Activated CD8-positive, alpha-beta memory T cell treated with anti-CD3 and anti-CD28 coated beads, Interleukin-2, amount 10 ng/mL, durations not matched to agents 7 days and 5 days (primary cell): ENCODE data around the gene COA1. TPM values are rescaled to one million over a fixed set of nuclear protein-coding genes. Genes with fewer than 3 reads are reported as not detected.

Source experiments
- ATAC-seq: fragments of 150-1000 bp; cut with Tn5 transposase; one replicate; pipeline ENCODE4 v1.10.0; 2021; ENCODE audit warnings: moderate library complexity
- CTCF ChIA-PET: fragments of 350-600 bp; sonication (Branson Sonifier 250); formaldehyde crosslinking; loops from one replicate; lab custom pipeline; 2021; ENCODE audit warnings: antibody characterized with exemption; lab: Charles Lee
- DNase-seq: peaks from one replicate; pipeline ENCODE4 v3.0.0-alpha.2; 2020
- H3K27ac Mint-ChIP-seq: one replicate; pipeline ENCODE4 v1.8.0; 2021; ENCODE audit warnings: mild to moderate bottlenecking, mixed read lengths
- H3K27me3 Mint-ChIP-seq: one replicate; pipeline ENCODE4 v1.8.0; 2021; ENCODE audit warnings: mixed read lengths
- H3K36me3 Mint-ChIP-seq: one replicate; pipeline ENCODE4 v1.8.0; 2021; ENCODE audit warnings: mild to moderate bottlenecking, mixed read lengths
- H3K4me1 Mint-ChIP-seq: one replicate; pipeline ENCODE4 v1.8.0; 2021; ENCODE audit warnings: mixed read lengths
- H3K4me3 Mint-ChIP-seq: one replicate; pipeline ENCODE4 v1.8.0; 2021; ENCODE audit warnings: mild to moderate bottlenecking, moderate library complexity, mixed read lengths
- H3K9me3 Mint-ChIP-seq: one replicate; pipeline ENCODE4 v1.8.0; 2022; ENCODE audit warnings: low read depth, mixed read lengths
- total RNA-seq, 2 experiments: library from RNA; stranded (reverse); gene quantifications; one replicate each; pipeline ENCODE4 v1.2.3, GENCODE V29; 2021

The COA1 gene
- total RNA-seq, 2 experiments from 2014 or later: 66.7 to 73.0 TPM

DNA sequence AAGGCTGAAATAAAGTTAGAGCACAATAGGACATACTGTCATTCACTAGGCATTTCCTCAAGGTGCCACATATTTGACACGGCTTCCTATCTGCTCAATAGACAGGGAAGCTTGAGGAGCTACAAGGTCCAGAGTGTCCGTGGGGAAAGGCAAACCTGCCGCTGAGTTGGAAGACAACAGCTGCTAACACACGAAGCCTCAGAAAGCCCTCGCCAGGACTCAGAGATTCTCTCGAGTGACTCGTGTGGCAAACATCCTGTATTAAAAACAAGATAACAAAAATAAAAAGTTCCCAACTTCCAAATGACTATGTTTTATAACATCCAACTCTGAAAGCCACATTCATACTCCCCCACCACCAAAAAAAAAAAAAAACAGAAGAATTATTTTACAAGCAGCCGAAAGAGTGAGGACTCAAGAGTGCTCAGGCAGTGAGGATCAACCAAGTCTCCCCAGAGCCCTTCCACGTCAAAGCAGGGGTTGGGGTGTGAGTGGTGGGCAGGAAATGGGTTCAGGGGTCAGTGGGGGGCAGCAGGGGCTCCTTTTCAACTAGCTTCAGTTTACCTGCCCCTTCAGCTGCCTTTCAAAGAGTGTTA lies 78.8 kb downstream of the COA1 start:
- H3K27me3 Mint-ChIP-seq: no peaks in the 10 kb centered on the region

DNA sequence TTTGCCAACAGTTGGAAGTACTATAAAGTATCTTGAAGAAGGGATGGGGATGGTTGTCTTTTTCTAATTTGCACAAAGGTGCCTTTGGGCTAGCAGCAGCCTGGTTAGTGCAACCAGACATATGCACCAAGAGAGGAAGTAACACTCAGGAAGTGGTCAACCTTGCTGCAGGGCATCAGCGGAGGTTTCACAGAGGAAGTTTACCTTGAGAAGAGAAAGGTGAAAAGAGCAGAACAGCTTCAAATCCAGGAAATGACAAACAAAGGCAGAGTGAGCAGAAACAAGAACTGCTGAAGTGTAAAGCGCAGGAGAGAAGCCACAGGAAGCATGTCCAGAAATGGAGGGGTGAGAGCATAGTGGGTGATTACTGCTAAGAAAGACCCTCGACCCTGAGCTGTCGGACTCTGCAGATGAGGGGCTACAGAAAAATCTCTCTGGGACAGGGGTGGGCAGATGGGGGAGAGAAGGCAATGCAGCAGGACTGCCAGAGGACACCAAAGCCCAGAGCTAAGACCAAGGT lies 79.5 kb downstream of the COA1 start:
- ATAC-seq (peak; percentile 60), DNase-seq (peak; percentile 92)
- Mint-ChIP-seq H3K36me3 (peaks cover 39% of the 10 kb centered on the region), H3K27ac (peak overlapping the region; percentile 97), H3K27me3 (no peaks in the 10 kb centered on the region), H3K4me1 (peaks cover 95% of the 10 kb centered on the region), H3K9me3 (no peaks in the 10 kb centered on the region), H3K4me3 (peak overlapping the region; percentile 76)
- CTCF ChIA-PET: interaction anchor here (0.6 to 11.0 kb wide), 11 partner anchors 11 to 429 kb away, joined by 3 to 90 read pairs (median 8); partner anchors contain the start of gene STK17A

More for the DNA sequence above, 78.8 kb downstream of the COA1 start:
- Mint-ChIP-seq H3K9me3 (no peaks in the 10 kb centered on the region), H3K4me1 (peaks cover 90% of the 10 kb centered on the region), H3K36me3 (peaks cover 38% of the 10 kb centered on the region), H3K27ac (peak overlapping the region; percentile 97), H3K4me3 (peak overlapping the region; percentile 76)
- peak; percentile 65 for DNase-seq
- CTCF ChIA-PET: interaction anchor here (0.6 to 11.0 kb wide), 11 partner anchors 11 to 429 kb away, joined by 3 to 90 read pairs (median 4); partner anchors contain the start of gene STK17A
- ATAC-seq: peak; percentile 5

- H3K36me3 Mint-ChIP-seq: peaks cover 40% of the 10 kb centered on the region
- peaks cover 94% of the 10 kb centered on the region for H3K4me1 Mint-ChIP-seq
- peak overlapping the region; percentile 97 for H3K27ac Mint-ChIP-seq
- H3K9me3 Mint-ChIP-seq: no peaks in the 10 kb centered on the region
- ATAC-seq: peak; percentile 43
- H3K27me3 Mint-ChIP-seq: no peaks in the 10 kb centered on the region
- DNase-seq: peak; percentile 93
- peak overlapping the region; percentile 76 for H3K4me3 Mint-ChIP-seq
- CTCF ChIA-PET: interaction anchor here (0.7 to 11.0 kb wide), 13 partner anchors 19 to 185 kb away, joined by 3 to 90 read pairs (median 4); partner anchors contain the start of gene STK17A
These were observed 80.6 kb downstream of the COA1 start for GRCh38 chr7:43648473-43649406.

DNA sequence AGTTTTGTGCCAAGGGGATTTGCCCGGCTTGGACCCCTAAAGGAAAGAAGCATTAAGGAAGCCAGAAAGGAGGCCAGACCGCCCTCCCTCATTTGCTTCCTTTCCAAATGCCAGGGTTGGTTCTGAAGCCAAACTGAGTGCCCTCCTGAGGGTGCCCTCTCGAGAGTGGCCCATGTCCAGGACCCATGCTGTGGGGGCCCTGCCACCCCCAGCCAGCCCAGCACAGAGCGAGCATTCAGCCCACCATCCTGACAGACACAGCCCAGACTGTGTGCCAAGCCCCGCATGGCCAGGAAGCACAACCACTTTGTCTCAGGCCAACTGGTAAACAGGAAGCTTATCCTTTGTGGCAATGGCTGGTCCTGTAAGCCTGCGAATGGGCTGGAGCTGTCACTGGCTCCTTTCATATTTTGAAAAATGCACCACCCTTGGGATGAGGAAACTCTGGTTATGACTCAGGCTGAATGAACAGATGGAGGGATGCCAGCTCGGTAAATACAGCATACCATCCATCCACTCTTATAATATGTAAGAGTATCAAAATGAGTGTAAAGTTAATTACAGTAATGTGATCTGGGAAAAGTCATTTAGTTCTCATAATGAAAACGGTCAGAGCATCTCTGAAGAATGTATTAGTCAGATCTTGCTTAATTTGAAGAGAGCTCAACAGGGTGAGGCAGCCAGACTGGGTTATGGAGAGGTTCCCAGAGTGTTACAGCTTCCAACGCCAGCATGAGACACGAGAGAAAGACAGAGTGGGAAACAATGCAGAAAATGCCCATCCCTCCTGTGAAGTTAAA lies 81.5 kb downstream of the COA1 start:
- H3K4me1 Mint-ChIP-seq: peaks cover 95% of the 10 kb centered on the region
- H3K27ac Mint-ChIP-seq: peak overlapping the region; percentile 97
- H3K4me3 Mint-ChIP-seq: peak overlapping the region; percentile 76
- no peaks in the 10 kb centered on the region for H3K9me3 Mint-ChIP-seq
- H3K36me3 Mint-ChIP-seq: peaks cover 42% of the 10 kb centered on the region
- H3K27me3 Mint-ChIP-seq: no peaks in the 10 kb centered on the region
- CTCF ChIA-PET: interaction anchor here (0.7 to 11.0 kb wide), 9 partner anchors 18 to 75 kb away, joined by 3 to 90 read pairs (median 4); partner anchors contain the start of gene STK17A
- ATAC-seq: peak; percentile 29
- DNase-seq: peak; percentile 69

GRCh38 chr7:43647339-43647672 lies 82.0 kb downstream of the COA1 start:
- Mint-ChIP-seq H3K27me3 (no peaks in the 10 kb centered on the region), H3K27ac (peak overlapping the region; percentile 97), H3K9me3 (no peaks in the 10 kb centered on the region), H3K36me3 (peaks cover 45% of the 10 kb centered on the region), H3K4me3 (peak overlapping the region; percentile 76), H3K4me1 (peaks cover 95% of the 10 kb centered on the region)
- ATAC-seq (no peak), DNase-seq (no peak)
- CTCF ChIA-PET: interaction anchor here (1.5 to 11.0 kb wide), 4 partner anchors 42 to 65 kb away, joined by 3 to 90 read pairs (median 46); partner anchors contain the start of gene STK17A

- Mint-ChIP-seq H3K27ac (peak overlapping the region; percentile 97), H3K9me3 (no peaks in the 10 kb centered on the region), H3K4me3 (peak overlapping the region; percentile 76), H3K27me3 (no peaks in the 10 kb centered on the region), H3K4me1 (peaks cover 92% of the 10 kb centered on the region), H3K36me3 (peaks cover 44% of the 10 kb centered on the region)
- DNase-seq (no peak), ATAC-seq (no peak)
- CTCF ChIA-PET: interaction anchor here (1.2 to 11.0 kb wide), 6 partner anchors 43 to 191 kb away, joined by 3 to 90 read pairs (median 6); partner anchors contain the start of gene STK17A
These were observed 82.6 kb downstream of the COA1 start for GRCh38 chr7:43646603-43647338.

DNA sequence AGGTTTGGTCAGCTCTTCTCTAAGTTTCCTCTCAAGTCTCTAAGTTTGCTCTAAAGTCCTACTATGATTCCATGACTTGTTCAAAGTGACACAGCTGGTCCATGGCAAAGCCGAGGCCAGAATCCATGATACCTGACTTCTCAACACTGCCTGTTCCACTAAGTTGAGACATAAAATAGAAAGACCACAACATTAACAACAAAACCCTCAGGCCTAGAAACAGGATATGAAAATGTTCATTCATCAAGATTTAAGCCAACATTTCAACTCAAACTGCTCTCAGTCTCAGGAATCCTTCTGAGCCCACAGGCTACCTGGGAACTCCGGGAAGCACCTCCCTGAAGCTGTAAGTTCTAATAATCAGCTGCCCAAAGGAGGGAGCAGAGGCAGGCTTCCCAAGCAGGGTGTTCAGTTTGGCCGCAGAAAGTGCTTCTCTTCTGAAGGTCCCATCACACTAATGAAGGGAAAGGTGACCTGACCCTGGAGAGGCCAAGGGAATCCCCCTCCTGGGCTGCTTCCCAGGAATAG lies 83.6 kb downstream of the COA1 start:
- peak overlapping the region; percentile 76 for H3K4me3 Mint-ChIP-seq
- peaks cover 46% of the 10 kb centered on the region for H3K36me3 Mint-ChIP-seq
- H3K9me3 Mint-ChIP-seq: no peaks in the 10 kb centered on the region
- no peak for ATAC-seq
- CTCF ChIA-PET: interaction anchor here (1.2 to 11.0 kb wide), 8 partner anchors 44 to 194 kb away, joined by 3 to 90 read pairs (median 4); partner anchors contain the start of gene STK17A
- peak overlapping the region; percentile 97 for H3K27ac Mint-ChIP-seq
- no peaks in the 10 kb centered on the region for H3K27me3 Mint-ChIP-seq
- DNase-seq: no peak
- peaks cover 89% of the 10 kb centered on the region for H3K4me1 Mint-ChIP-seq

- CTCF ChIA-PET: interaction anchor here (1.1 to 11.0 kb wide), 4 partner anchors 14 to 61 kb away, joined by 3 to 90 read pairs (median 43); partner anchors contain the start of gene STK17A
- no peak for DNase-seq
- ATAC-seq: no peak
- Mint-ChIP-seq H3K27me3 (no peaks in the 10 kb centered on the region), H3K36me3 (peaks cover 59% of the 10 kb centered on the region), H3K9me3 (no peaks in the 10 kb centered on the region), H3K4me1 (peaks cover 83% of the 10 kb centered on the region), H3K4me3 (no peak overlapping the region), H3K27ac (peak overlapping the region; percentile 74)
These were observed 85.5 kb downstream of the COA1 start for GRCh38 chr7:43643846-43644245.

GRCh38 chr7:43642897-43643630 lies 86.3 kb downstream of the COA1 start:
- peak overlapping the region; percentile 74 for H3K27ac Mint-ChIP-seq
- H3K36me3 Mint-ChIP-seq: peaks cover 62% of the 10 kb centered on the region
- H3K9me3 Mint-ChIP-seq: no peaks in the 10 kb centered on the region
- DNase-seq (no peak), ATAC-seq (peak; percentile 31)
- H3K4me1 Mint-ChIP-seq: peaks cover 78% of the 10 kb centered on the region
- no peaks in the 10 kb centered on the region for H3K27me3 Mint-ChIP-seq
- CTCF ChIA-PET: interaction anchor here (1.1 to 11.0 kb wide), 4 partner anchors 13 to 61 kb away, joined by 3 to 90 read pairs (median 46); partner anchors contain the start of gene STK17A
- H3K4me3 Mint-ChIP-seq: no peak overlapping the region

GRCh38 chr7:43640679-43641078 lies 88.6 kb downstream of the COA1 start:
- DNase-seq: no peak
- CTCF ChIA-PET: interaction anchor here (1.0 to 3.6 kb wide), 4 partner anchors 11 to 198 kb away, joined by 3 to 29 read pairs (median 12); partner anchors contain the start of gene STK17A
- Mint-ChIP-seq H3K9me3 (no peaks in the 10 kb centered on the region), H3K27ac (no peak overlapping the region), H3K4me1 (peaks cover 76% of the 10 kb centered on the region), H3K36me3 (peaks cover 74% of the 10 kb centered on the region), H3K27me3 (no peaks in the 10 kb centered on the region), H3K4me3 (no peak overlapping the region)
- ATAC-seq: no peak
